ENCODE results near the gene RAB6B. TPM values are rescaled to one million over a fixed set of nuclear protein-coding genes. Genes with fewer than 3 reads are reported as not detected.

The RAB6B gene
- polyA plus RNA-seq, 1 donor from 2014 or later = 57.5 TPM

Other genes with a start within 250 kb of the RAB6B start
- gene TOPBP1, start 233.9 kb downstream of the RAB6B start, polyA plus RNA-seq = 32.5 and 46.6 TPM in 2 replicates
- gene TF, start 149.5 kb downstream of the RAB6B start, polyA plus RNA-seq = 0.24 and 1.4 TPM in 2 replicates
- 33.5 and 46.9 TPM in 2 replicates for gene SRPRB, start 90.1 kb downstream of the RAB6B start, polyA plus RNA-seq
- not detected in 2 replicates for gene SLCO2A1, start 134.0 kb upstream of the RAB6B start, polyA plus RNA-seq